ENCODE results near the gene HEXA. TPM values are rescaled to one million over a fixed set of nuclear protein-coding genes. Genes with fewer than 3 reads are reported as not detected.
"Not testable (repeated sequence)": the region's sequence is repeated elsewhere in the genome, so short reads cannot be mapped to it uniquely, and the experiment has no call there.

Gene HEXA
- total RNA-seq, 1 donor from 2014 or later, result 102 TPM

GRCh38 chr15:72415304-72415703, 39.5 kb upstream of the HEXA start:
- ChIA-PET CTCF (no interaction called here), POLR2A (no interaction called here)
- DNase-seq (no peak), ATAC-seq (ENCODE audit: low read depth) (no peak)
- Mint-ChIP-seq H3K9me3 (peaks cover 2% of the 10 kb centered on the region), H3K4me1 (peaks cover 2% of the 10 kb centered on the region), H3K4me3 (no peak overlapping the region), H3K27ac (no peak overlapping the region), H3K36me3 (ENCODE audit: low read depth) (no peaks in the 10 kb centered on the region), H3K27me3 (peaks cover 9% of the 10 kb centered on the region)
- TF ChIP-seq CTCF (IDR thresholded peaks at IDR 0.05), result no peak
- intact Hi-C loops (cut with micrococcal nuclease), result no loop called here

- H3K36me3 Mint-ChIP-seq (ENCODE audit: low read depth); H3K27me3 Mint-ChIP-seq; H3K9me3 Mint-ChIP-seq; DNase-seq; H3K4me3 Mint-ChIP-seq; POLR2A ChIA-PET; H3K4me1 Mint-ChIP-seq; ATAC-seq (ENCODE audit: low read depth); intact Hi-C loops (cut with micrococcal nuclease); H3K27ac Mint-ChIP-seq; CTCF ChIA-PET: not testable (repeated sequence)
Observed at GRCh38 chr15:72413337-72413736, 37.5 kb upstream of the HEXA start.

- POLR2A ChIA-PET, result no interaction called here
- CTCF ChIA-PET, result no interaction called here
- Mint-ChIP-seq H3K4me1 (no peaks in the 10 kb centered on the region), H3K27ac (no peak overlapping the region), H3K9me3 (peaks cover 2% of the 10 kb centered on the region), H3K36me3 (ENCODE audit: low read depth) (no peaks in the 10 kb centered on the region), H3K27me3 (peaks cover 19% of the 10 kb centered on the region), H3K4me3 (no peak overlapping the region)
- TF ChIP-seq CTCF (IDR thresholded peaks at IDR 0.05), result no peak
- DNase-seq (no peak), ATAC-seq (ENCODE audit: low read depth) (no peak)
- intact Hi-C loops (cut with micrococcal nuclease), result no loop called here
Observed at GRCh38 chr15:72411544-72411943, 35.7 kb upstream of the HEXA start.

GRCh38 chr15:72411111-72411510, 35.3 kb upstream of the HEXA start:
- CTCF ChIA-PET, result no interaction called here
- no peak for DNase-seq
- Mint-ChIP-seq H3K27ac (no peak overlapping the region), H3K27me3 (peaks cover 21% of the 10 kb centered on the region), H3K4me1 (no peaks in the 10 kb centered on the region), H3K4me3 (no peak overlapping the region), H3K36me3 (ENCODE audit: low read depth) (no peaks in the 10 kb centered on the region), H3K9me3 (peaks cover 2% of the 10 kb centered on the region)
- intact Hi-C loops (cut with micrococcal nuclease), result no loop called here
- TF ChIP-seq CTCF (IDR thresholded peaks at IDR 0.05), result no peak
- POLR2A ChIA-PET, result no interaction called here
- no peak for ATAC-seq (ENCODE audit: low read depth)

GRCh38 chr15:72406936-72407335, 31.1 kb upstream of the HEXA start:
- Mint-ChIP-seq H3K36me3 (ENCODE audit: low read depth) (no peaks in the 10 kb centered on the region), H3K27me3 (peaks cover 46% of the 10 kb centered on the region), H3K4me3 (no peak overlapping the region), H3K4me1 (no peaks in the 10 kb centered on the region), H3K9me3 (peaks cover 2% of the 10 kb centered on the region), H3K27ac (no peak overlapping the region)
- no peak for TF ChIP-seq CTCF (IDR thresholded peaks at IDR 0.05)
- ATAC-seq (ENCODE audit: low read depth) (no peak), DNase-seq (no peak)
- ChIA-PET POLR2A (no interaction called here), CTCF (no interaction called here)
- intact Hi-C loops (cut with micrococcal nuclease), result no loop called here

GRCh38 chr15:72404841-72405240, 29.0 kb upstream of the HEXA start:
- ChIA-PET POLR2A (interaction anchor here (0.6 kb wide), 1 partner anchor 43 kb away, joined by 4 read pairs; no protein-coding TSS in a partner anchor), CTCF (interaction anchor here (0.6 kb wide), 1 partner anchor 677 kb away, joined by 3 read pairs; no protein-coding TSS in a partner anchor)
- TF ChIP-seq CTCF (IDR thresholded peaks at IDR 0.05), result no peak
- Mint-ChIP-seq H3K4me3 (no peak overlapping the region), H3K9me3 (no peaks in the 10 kb centered on the region), H3K36me3 (ENCODE audit: low read depth) (no peaks in the 10 kb centered on the region), H3K4me1 (no peaks in the 10 kb centered on the region), H3K27me3 (peaks cover 40% of the 10 kb centered on the region), H3K27ac (no peak overlapping the region)
- intact Hi-C loops (cut with micrococcal nuclease), result no loop called here
- ATAC-seq (ENCODE audit: low read depth) (no peak), DNase-seq (no peak)

Data from activated B cell treated with CpG ODN at 0.5 μM for 24 hours (primary cell).